Epidermal melanocyte (primary cell): ENCODE data around the gene DSG2.

Experiments
- DNase-seq: peaks from one replicate; pipeline ENCODE4 v3.0.0; 2011; ENCODE audit warnings: low spot score; ENCODE audit not compliant: insufficient read length

Gene DSG2

DNA sequence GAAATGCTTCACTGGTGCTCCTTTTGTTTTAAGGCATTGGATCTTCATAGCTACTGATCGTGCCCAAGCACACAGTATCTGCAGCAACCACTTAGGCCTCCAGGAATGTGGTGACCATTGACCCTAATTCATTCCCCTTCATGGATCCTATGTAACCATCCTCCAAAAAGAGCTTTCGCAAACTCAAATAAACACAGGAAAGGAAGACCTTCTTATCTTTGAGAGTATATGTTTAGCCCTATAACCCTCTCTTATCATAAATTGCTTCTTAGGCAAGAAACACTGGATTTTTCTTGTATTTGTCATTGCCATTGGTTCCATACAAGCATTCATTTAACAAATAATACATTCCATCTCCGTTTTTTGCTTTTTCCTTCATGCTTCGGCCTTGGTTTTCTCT lies 89.6 kb downstream of the DSG2 start:
- DNase-seq = no peak

- DNase-seq = no peak
Observed at GRCh38 chr18:31590570-31590969, 92.6 kb downstream of the DSG2 start.

DNA sequence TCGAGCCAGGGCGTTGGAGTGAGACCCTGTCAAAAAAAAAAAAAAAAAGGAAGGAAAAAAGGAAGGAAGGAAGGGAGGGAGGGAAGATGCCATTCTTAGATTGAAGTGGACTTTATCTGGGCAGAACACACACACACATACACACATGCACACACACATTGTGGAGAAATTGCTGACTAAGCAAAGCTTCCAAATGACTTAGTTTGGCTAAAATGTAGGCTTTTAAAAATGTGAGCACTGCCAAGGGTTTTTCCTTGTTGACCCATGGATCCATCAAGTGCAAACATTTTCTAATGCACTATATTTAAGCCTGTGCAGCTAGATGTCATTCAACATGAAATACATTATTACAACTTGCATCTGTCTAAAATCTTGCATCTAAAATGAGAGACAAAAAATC lies 93.1 kb downstream of the DSG2 start:
- no peak for DNase-seq

GRCh38 chr18:31591628-31592027 lies 93.7 kb downstream of the DSG2 start, which contains the start of gene TTR:
TSS of gene TTR (plus strand) at chr18:31591877. CDS start at chr18:31591903, 26 bp downstream.
- DNase-seq = no peak

GRCh38 chr18:31592506-31593157 lies 94.7 kb downstream of the DSG2 start:
- DNase-seq = no peak

DNA sequence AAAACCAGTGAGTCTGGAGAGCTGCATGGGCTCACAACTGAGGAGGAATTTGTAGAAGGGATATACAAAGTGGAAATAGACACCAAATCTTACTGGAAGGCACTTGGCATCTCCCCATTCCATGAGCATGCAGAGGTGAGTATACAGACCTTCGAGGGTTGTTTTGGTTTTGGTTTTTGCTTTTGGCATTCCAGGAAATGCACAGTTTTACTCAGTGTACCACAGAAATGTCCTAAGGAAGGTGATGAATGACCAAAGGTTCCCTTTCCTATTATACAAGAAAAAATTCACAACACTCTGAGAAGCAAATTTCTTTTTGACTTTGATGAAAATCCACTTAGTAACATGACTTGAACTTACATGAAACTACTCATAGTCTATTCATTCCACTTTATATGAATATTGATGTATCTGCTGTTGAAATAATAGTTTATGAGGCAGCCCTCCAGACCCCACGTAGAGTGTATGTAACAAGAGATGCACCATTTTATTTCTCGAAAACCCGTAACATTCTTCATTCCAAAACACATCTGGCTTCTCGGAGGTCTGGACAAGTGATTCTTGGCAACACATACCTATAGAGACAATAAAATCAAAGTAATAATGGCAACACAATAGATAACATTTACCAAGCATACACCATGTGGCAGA lies 97.3 kb downstream of the DSG2 start:
- no peak for DNase-seq

- peak; percentile 60 for DNase-seq
Observed at GRCh38 chr18:31596081-31596872, 98.3 kb downstream of the DSG2 start.

DNA sequence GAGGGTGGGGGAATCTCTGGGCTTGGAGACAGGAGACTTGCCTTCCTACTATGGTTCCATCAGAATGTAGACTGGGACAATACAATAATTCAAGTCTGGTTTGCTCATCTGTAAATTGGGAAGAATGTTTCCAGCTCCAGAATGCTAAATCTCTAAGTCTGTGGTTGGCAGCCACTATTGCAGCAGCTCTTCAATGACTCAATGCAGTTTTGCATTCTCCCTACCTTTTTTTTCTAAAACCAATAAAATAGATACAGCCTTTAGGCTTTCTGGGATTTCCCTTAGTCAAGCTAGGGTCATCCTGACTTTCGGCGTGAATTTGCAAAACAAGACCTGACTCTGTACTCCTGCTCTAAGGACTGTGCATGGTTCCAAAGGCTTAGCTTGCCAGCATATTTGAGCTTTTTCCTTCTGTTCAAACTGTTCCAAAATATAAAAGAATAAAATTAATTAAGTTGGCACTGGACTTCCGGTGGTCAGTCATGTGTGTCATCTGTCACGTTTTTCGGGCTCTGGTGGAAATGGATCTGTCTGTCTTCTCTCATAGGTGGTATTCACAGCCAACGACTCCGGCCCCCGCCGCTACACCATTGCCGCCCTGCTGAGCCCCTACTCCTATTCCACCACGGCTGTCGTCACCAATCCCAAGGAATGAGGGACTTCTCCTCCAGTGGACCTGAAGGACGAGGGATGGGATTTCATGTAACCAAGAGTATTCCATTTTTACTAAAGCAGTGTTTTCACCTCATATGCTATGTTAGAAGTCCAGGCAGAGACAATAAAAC lies 100.2 kb downstream of the DSG2 start:
- DNase-seq = no peak
